ENCODE measurements around the gene TFR2. TPM values are rescaled to one million over a fixed set of nuclear protein-coding genes. Genes with fewer than 3 reads are reported as not detected.

TFR2 gene
- total RNA-seq, 1 experiment from 2014 or later = 9.1 TPM

GRCh38 chr7:100654908-100655831 is 13.8 kb upstream of the TFR2 start:
- in situ Hi-C loops (cut with HindIII; ENCODE audit: low pct_unique_long_range_greater_than_20kb, low sequenced_read_pairs) = no loop called here
- CTCF ChIA-PET = no interaction called here
- TF ChIP-seq SIN3A (IDR thresholded peaks at IDR 0.05; ENCODE audit: borderline replicate concordance, insufficient read depth, low read depth, low read length) (no peak), POLR2AphosphoS5 (IDR thresholded peaks at IDR 0.05; ENCODE audit: low read depth, low read length) (no peak), TCF7L2 (IDR thresholded peaks at IDR 0.05; ENCODE audit: low read depth, low read length) (no peak), REST (IDR thresholded peaks at IDR 0.05; ENCODE audit: insufficient read depth in 1 of 2, low read depth in 2 of 2, low read length in 1 of 2) (no peak), CTCF (IDR thresholded peaks at IDR 0.05) (no peak)

DNA sequence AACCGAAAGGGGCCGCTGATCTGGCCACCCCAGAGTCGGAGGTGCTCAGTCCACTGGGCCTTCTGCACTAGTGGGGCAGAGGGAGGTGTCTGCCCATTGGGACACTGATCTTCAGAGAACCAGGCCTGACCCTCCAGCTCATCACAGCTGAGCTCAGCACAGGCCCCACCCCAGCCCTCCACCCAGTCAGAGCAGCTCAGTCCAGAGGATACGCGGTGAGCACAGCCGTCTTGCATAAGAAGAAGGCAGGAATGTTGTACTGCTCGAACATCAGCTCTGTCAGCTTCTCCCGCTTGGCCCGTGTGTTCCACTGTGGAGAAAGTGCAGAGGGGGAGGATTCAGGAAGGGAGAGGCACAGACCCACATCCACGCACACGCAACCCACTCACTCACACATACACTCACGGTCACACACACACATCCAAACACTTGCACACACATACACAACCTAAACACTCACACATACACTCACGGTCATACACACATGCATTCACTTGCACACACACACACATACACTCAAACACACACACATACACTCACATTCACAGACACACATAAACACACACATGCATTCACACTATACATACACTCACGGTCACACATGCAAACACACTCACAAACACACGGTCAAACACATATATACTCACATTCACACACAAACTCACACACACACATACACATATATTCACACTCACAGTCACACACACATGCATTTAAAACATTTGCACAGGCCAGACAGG is 8.6 kb upstream of the TFR2 start:
- intact Hi-C loops (cut with micrococcal nuclease; ENCODE audit: unreplicated experiment) (no loop called here), in situ Hi-C loops (cut with HindIII; ENCODE audit: low pct_unique_long_range_greater_than_20kb, low sequenced_read_pairs) (no loop called here)
- Histone ChIP-seq H3K4me1 (ENCODE audit: control insufficient read depth, insufficient read depth, low read length) (no peaks in the 10 kb centered on the region), H3K4me3 (ENCODE audit: low read depth in 2 of 2, low read length in 2 of 2) (no peak overlapping the region), H3K9me3 (ENCODE audit: control insufficient read depth, insufficient read depth, low read depth, low read length) (no peaks in the 10 kb centered on the region), H3K36me3 (ENCODE audit: control insufficient read depth, insufficient read depth, low read length) (no peaks in the 10 kb centered on the region), H3K27me3 (ENCODE audit: control insufficient read depth, insufficient read depth, low read length) (no peaks in the 10 kb centered on the region), H3K27ac (ENCODE audit: low read length) (no peak overlapping the region)
- ChIA-PET POLR2A (interaction anchor here (0.5 kb wide), 1 partner anchor 48 kb away, joined by 4 read pairs; the partner anchor contains the start of gene PCOLCE), CTCF (no interaction called here)
- BruUV-seq (replicated peaks) = no TSS peak
- no peak for ATAC-seq
- no peak for TF ChIP-seq TCF7L2 (IDR thresholded peaks at IDR 0.05; ENCODE audit: low read depth, low read length)
- TF ChIP-seq REST (IDR thresholded peaks at IDR 0.05; ENCODE audit: insufficient read depth in 1 of 2, low read depth in 2 of 2, low read length in 1 of 2) = no peak
- no peak for TF ChIP-seq POLR2AphosphoS5 (IDR thresholded peaks at IDR 0.05; ENCODE audit: low read depth, low read length)
- no peak for TF ChIP-seq SIN3A (IDR thresholded peaks at IDR 0.05; ENCODE audit: borderline replicate concordance, insufficient read depth, low read depth, low read length)
- no peak for TF ChIP-seq CTCF (IDR thresholded peaks at IDR 0.05)
- DNase-seq (ENCODE audit: low read depth, low spot score) = no peak

More at GRCh38 chr7:100654908-100655831, 13.8 kb upstream of the TFR2 start:
- DNase-seq (ENCODE audit: low read depth, low spot score) (no peak), ATAC-seq (peak; percentile 61)
- no peaks in the 10 kb centered on the region for H3K9me3 ChIP-seq (ENCODE audit: control insufficient read depth, insufficient read depth, low read depth, low read length)
- no peak overlapping the region; a peak in 1 of 4 replicates for H3K4me3 ChIP-seq (ENCODE audit: low read depth in 2 of 2, low read length in 2 of 2)
- no TSS peak for BruUV-seq (replicated peaks)
- POLR2A ChIA-PET = no interaction called here
- H3K4me1 ChIP-seq (ENCODE audit: control insufficient read depth, insufficient read depth, low read length) = no peaks in the 10 kb centered on the region
- H3K36me3 ChIP-seq (ENCODE audit: control insufficient read depth, insufficient read depth, low read length) = no peaks in the 10 kb centered on the region
- intact Hi-C loops (cut with micrococcal nuclease; ENCODE audit: unreplicated experiment) = no loop called here
- no peaks in the 10 kb centered on the region for H3K27me3 ChIP-seq (ENCODE audit: control insufficient read depth, insufficient read depth, low read length)
- H3K27ac ChIP-seq (ENCODE audit: low read length) = no peak overlapping the region
